B cell (primary cell): ENCODE measurements around the gene WWP2. TPM values are rescaled to one million over a fixed set of nuclear protein-coding genes. Genes with fewer than 3 reads are reported as not detected.
A peak's percentile ranks its signal among the peaks of the same experiment; 100 is the strongest.

Source experiments
- ATAC-seq: fragments of 200-7000 bp; cut with Tn5 transposase; one replicate; pipeline ENCODE4 v1.10.0; 2021; ENCODE audit warnings: low read depth, mild to moderate bottlenecking, moderate number of reproducible peaks, moderate library complexity
- CTCF ChIA-PET: fragments of 350-600 bp; sonication (Branson Sonifier 250); formaldehyde crosslinking; loops from one replicate; lab custom pipeline; 2021; ENCODE audit warnings: antibody characterized with exemption, inconsistent platforms; lab: Charles Lee
- POLR2A ChIA-PET: fragments of 350-600 bp; sonication (Branson Sonifier 250); formaldehyde crosslinking; loops from one replicate; lab custom pipeline; 2021; ENCODE audit warnings: antibody characterized with exemption; lab: Charles Lee
- DNase-seq: peaks from one replicate; pipeline ENCODE4 v3.0.0; 2013
- H2AFZ ChIP-seq: 2 replicates; pipeline ENCODE4 v1.6.1; 2012; ENCODE audit warnings: mild to moderate bottlenecking, low read depth, low read length; ENCODE audit not compliant: insufficient read depth, poor library complexity, severe bottlenecking
- H3K27ac ChIP-seq, 2 donors: 1 replicate in 1 of 2; 2 replicates in 1 of 2; pipeline ENCODE4 v1.5.1; 2012 to 2013; ENCODE audit warnings: low read length in 2 of 2, mild to moderate bottlenecking in 2 of 2, moderate library complexity in 1 of 2
- H3K27me3 ChIP-seq, 4 experiments: fragments of 200-600 bp in 1 of 4; sonication (generic) in 1 of 4; replicated peaks in 1 of 4; 1 replicate in 2 of 4; 2 replicates in 2 of 4; pipeline versions ENCODE4 v1.6.1 to v1.7.0; 2013 to 2016; ENCODE audit warnings: low read length in 3 of 4, mild to moderate bottlenecking in 2 of 4, mixed read lengths in 1 of 4, moderate library complexity in 1 of 4; ENCODE audit not compliant: insufficient read depth in 4 of 4, control insufficient read depth in 3 of 4; ENCODE audit errors: control extremely low read depth in 1 of 4
- H3K36me3 ChIP-seq, 2 experiments: replicated peaks in 1 of 2; 1 replicate in 1 of 2; 2 replicates in 1 of 2; pipeline versions ENCODE4 v1.6.1 to v1.7.1; 2013; ENCODE audit warnings: low read length in 1 of 2; ENCODE audit not compliant: insufficient read depth in 2 of 2, control insufficient read depth in 1 of 2; ENCODE audit errors: control extremely low read depth in 1 of 2, extremely low read depth in 1 of 2
- H3K4me1 ChIP-seq, 2 donors: fragments of 200-600 bp in 1 of 2; sonication (generic) in 1 of 2; 1 replicate in 1 of 2; 2 replicates in 1 of 2; pipeline versions ENCODE4 v1.5.1 to v1.6.1; 2013 to 2017; ENCODE audit warnings: low read length in 2 of 2; ENCODE audit not compliant: control insufficient read depth in 2 of 2, insufficient read depth in 2 of 2
- H3K4me2 ChIP-seq: replicated peaks from 2 replicates; pipeline ENCODE3; 2012; ENCODE audit warnings: mild to moderate bottlenecking, low read depth, low read length; ENCODE audit not compliant: poor library complexity, severe bottlenecking
- H3K4me3 ChIP-seq, 5 experiments: fragments of 200-600 bp in 1 of 5; sonication (generic) in 1 of 5; 1 replicate in 3 of 5; 2 replicates in 2 of 5; pipeline versions ENCODE4 v1.5.1 to v1.7.0; 2011 to 2016; ENCODE audit warnings: low read length in 4 of 5, mild to moderate bottlenecking in 4 of 5, low read depth in 2 of 5, control low read depth in 1 of 5, moderate library complexity in 1 of 5; ENCODE audit not compliant: insufficient read depth in 1 of 5; ENCODE audit errors: control extremely low read depth in 1 of 5, extremely low read depth in 1 of 5
- H3K79me2 ChIP-seq: fragments of 200-600 bp; sonication (generic); one replicate; pipeline ENCODE4 v1.6.0; 2016; ENCODE audit warnings: low read length; ENCODE audit not compliant: control insufficient read depth, insufficient read depth
- H3K9ac ChIP-seq: fragments of 200-600 bp; sonication (generic); 2 replicates; pipeline ENCODE4 v1.6.1; 2017; ENCODE audit warnings: mild to moderate bottlenecking, low read length, moderate library complexity
- H3K9me3 ChIP-seq, 3 donors: one replicate each; pipeline versions ENCODE4 v1.6.1 to v1.7.1; 2013; ENCODE audit warnings: low read length in 2 of 3; ENCODE audit not compliant: control insufficient read depth in 2 of 3, insufficient read depth in 1 of 3; ENCODE audit errors: control extremely low read depth in 1 of 3
- H4K20me1 ChIP-seq: 2 replicates; pipeline ENCODE4 v1.6.0; 2012; ENCODE audit warnings: mild to moderate bottlenecking, low read length; ENCODE audit not compliant: insufficient read depth, control insufficient read depth, poor library complexity, severe bottlenecking
- H3K27ac Mint-ChIP-seq: one replicate; pipeline ENCODE4 v1.8.0; 2021; ENCODE audit warnings: mixed read lengths
- H3K27me3 Mint-ChIP-seq: one replicate; pipeline ENCODE4 v1.8.0; 2021; ENCODE audit warnings: mixed read lengths
- H3K4me1 Mint-ChIP-seq: one replicate; pipeline ENCODE4 v1.8.0; 2021; ENCODE audit warnings: mixed read lengths
- H3K4me3 Mint-ChIP-seq: one replicate; pipeline ENCODE4 v1.8.0; 2021; ENCODE audit warnings: mixed read lengths
- H3K9me3 Mint-ChIP-seq: one replicate; pipeline ENCODE4 v1.8.0; 2022; ENCODE audit warnings: mixed read lengths; ENCODE audit not compliant: insufficient read depth
- EZH2 ChIP-seq: IDR thresholded peaks from 2 replicates; pipeline ENCODE4 v1.6.1; 2012; ENCODE audit warnings: borderline replicate concordance, low read depth, mild to moderate bottlenecking, moderate library complexity, low read length; ENCODE audit not compliant: insufficient read depth, poor library complexity, severe bottlenecking
- WGBS: methylation state at CpG from one replicate; pipeline ENCODE4 v1.1.5; 2013; ENCODE audit warnings: missing lambda C conversion rate; ENCODE audit not compliant: insufficient coverage; 5-methylcytosine and 5-hydroxymethylcytosine counted together
- intact Hi-C: fragments of 100-400 bp; cut with micrococcal nuclease; formaldehyde crosslinking; loops from one replicate; pipeline ENCODE4 v1.10.0; 2022
- polyA plus RNA-seq: library from polyadenylated mRNA; depleted of rRNA; stranded (reverse); fragments of >200 nt; gene quantifications from 2 replicates; pipeline ENCODE4 v1.2.3, GENCODE V29; 2012
- total RNA-seq, 2 donors: library from RNA; stranded (reverse); fragments of 120-200 nt in 1 of 2; gene quantifications; 1 replicate in 1 of 2; 2 replicates in 1 of 2; pipeline versions ENCODE4 v1.2.3 to v1.2.4, GENCODE V29; 2013 to 2022
- TF ChIP-seq, protein P1 (sequence below): fragments of 200-600 bp; IDR thresholded peaks from one replicate; pipeline ENCODE4 v1.8.0; 2022; ENCODE audit warnings: antibody characterized with exemption, mild to moderate bottlenecking

Gene WWP2
- total and polyA plus RNA-seq, 2 donors (not counting 1 experiment from before 2014, with no cell fraction given): 33.4 to 105 TPM

DNA sequence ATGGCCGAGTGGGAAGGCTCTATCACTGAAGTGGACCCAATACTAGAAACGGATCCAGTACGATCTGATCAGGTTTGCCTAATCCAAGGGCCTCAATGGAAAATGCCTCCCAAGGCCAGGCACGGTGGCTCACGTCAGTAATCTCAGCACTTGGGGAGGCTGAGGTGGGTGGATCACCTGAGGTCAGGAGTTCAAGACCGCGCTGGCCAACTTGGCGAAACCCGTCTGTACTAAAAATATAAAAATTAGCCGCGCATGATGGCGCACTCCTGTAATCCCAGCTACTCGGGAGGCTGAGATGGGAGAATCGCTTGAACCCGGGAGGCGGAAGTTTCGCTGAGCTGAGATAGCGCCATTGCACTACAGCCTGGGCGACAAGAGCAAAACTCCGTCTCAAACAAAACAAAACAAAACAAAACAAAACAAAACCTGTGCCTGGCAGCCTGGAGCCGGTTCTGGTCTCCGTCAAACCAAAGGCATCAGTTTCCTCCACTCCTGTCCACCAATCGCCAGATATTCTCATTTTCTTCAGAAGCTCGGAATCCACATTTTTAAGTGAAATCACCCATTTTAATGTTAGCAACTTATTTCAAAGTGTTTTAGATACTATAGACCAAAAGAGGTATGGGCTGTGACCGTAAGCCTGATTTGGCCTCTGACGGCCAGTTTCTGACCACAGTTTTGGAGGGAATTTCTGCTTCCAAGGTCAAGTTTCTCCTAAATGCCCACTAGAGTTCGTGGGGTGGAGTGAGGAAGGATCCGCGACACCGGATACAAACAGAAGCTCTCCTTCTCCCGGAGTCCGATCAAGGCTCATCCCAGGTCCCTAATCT lies 36.4 kb upstream of the WWP2 start:
- Histone ChIP-seq H3K36me3 (no peaks in the 10 kb centered on the region), H3K27ac (peak overlapping the region; percentile 47 to 66), H4K20me1 (no peaks in the 10 kb centered on the region), H2AFZ (peak overlapping the region; percentile 91), H3K27me3 (no peaks in the 10 kb centered on the region), H3K79me2 (no peaks in the 10 kb centered on the region), H3K4me3 (peak overlapping the region; percentile 59 to 68 (median 60)), H3K9ac (peak overlapping the region; percentile 61), H3K4me1 (peaks cover 11 to 15% of the 10 kb centered on the region in 2 donors), H3K9me3 (no peaks in the 10 kb centered on the region), H3K4me2 (peak overlapping the region; percentile 90)
- no peaks in the 10 kb centered on the region for H3K9me3 Mint-ChIP-seq
- ChIA-PET POLR2A (interaction anchor here (1.0 to 1.4 kb wide), 2 partner anchors 29 to 36 kb away, joined by 3 to 6 read pairs; partner anchors contain the start of genes NOB1 and WWP2), CTCF (interaction anchor here (1.0 to 2.2 kb wide), 4 partner anchors 15 to 29 kb away, joined by 4 to 10 read pairs (median 10); partner anchors contain the start of gene NOB1)
- H3K27me3 Mint-ChIP-seq: no peaks in the 10 kb centered on the region
- DNase-seq: no peak
- H3K27ac Mint-ChIP-seq: peak overlapping the region; percentile 96
- ATAC-seq: no peak
- no peak for TF ChIP-seq EZH2
- TF ChIP-seq, protein P1, sequence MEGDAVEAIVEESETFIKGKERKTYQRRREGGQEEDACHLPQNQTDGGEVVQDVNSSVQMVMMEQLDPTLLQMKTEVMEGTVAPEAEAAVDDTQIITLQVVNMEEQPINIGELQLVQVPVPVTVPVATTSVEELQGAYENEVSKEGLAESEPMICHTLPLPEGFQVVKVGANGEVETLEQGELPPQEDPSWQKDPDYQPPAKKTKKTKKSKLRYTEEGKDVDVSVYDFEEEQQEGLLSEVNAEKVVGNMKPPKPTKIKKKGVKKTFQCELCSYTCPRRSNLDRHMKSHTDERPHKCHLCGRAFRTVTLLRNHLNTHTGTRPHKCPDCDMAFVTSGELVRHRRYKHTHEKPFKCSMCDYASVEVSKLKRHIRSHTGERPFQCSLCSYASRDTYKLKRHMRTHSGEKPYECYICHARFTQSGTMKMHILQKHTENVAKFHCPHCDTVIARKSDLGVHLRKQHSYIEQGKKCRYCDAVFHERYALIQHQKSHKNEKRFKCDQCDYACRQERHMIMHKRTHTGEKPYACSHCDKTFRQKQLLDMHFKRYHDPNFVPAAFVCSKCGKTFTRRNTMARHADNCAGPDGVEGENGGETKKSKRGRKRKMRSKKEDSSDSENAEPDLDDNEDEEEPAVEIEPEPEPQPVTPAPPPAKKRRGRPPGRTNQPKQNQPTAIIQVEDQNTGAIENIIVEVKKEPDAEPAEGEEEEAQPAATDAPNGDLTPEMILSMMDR: no peak
- 72% methylated on average over 28 of the region's 32 CpGs for WGBS
- intact Hi-C loops: loop anchor here (1.0 kb wide), 4 partner anchors 16 to 301 kb away; partner anchors contain the start of genes CYB5B, NOB1 and WWP2
- H3K4me3 Mint-ChIP-seq: peak overlapping the region; percentile 99
- H3K4me1 Mint-ChIP-seq: peaks cover 17% of the 10 kb centered on the region
